GM19023 (cell line): ENCODE measurements around the gene GRIA1.
A peak's percentile ranks its signal among the peaks of the same experiment; 100 is the strongest.

Experiments used
- ATAC-seq: cut with Tn5 transposase; IDR thresholded peaks from one replicate; pipeline ENCODE4 v1.9.1; 2021; ENCODE audit warnings: mild to moderate bottlenecking, moderate library complexity; ENCODE audit not compliant: unreplicated experiment

Gene GRIA1

DNA sequence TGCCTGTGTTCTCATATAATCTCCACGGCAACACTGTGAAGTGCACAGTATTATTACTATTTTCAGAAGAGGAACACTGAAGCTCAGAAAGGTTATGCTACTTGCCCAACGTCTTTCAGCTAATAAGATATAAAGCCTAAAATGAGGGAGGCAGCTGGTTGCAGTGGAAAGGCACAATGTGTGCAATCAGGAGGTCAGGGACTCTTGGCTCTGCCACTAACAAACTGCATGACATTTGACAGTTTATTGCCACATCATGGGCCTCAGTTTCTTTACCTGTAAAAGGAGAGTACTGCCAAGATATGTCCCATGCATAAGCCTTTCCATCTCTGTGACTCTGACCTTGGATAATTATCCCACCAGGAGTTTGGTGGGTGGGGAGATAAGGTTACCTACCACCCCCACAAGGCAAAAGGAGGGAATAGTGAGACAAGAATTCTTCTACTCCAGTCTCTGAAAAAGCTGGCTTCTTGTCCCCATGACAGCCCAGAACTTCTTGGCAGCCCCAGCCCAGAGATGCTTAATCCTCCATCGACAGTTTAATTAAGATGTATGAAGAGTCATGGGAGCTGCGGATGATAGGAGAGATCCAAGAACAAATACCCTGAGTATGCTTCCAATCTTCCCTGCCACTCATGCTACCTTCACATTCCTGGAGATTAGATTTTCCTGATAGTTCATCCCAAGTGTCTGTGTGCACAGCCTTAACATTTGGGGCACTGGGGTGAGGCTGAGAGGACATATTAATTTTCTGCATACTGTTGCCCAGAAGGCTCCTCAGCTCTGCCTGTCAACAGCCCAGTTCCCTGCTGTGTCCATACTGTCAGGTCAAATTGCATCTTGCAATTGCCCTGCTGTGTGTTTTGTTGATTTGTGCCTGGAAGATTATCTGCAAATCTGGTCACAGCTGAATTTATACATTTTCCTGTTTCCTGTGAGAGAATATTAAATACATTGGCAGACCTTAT, 277.0 kb downstream of the GRIA1 start:
- no peak for ATAC-seq

DNA sequence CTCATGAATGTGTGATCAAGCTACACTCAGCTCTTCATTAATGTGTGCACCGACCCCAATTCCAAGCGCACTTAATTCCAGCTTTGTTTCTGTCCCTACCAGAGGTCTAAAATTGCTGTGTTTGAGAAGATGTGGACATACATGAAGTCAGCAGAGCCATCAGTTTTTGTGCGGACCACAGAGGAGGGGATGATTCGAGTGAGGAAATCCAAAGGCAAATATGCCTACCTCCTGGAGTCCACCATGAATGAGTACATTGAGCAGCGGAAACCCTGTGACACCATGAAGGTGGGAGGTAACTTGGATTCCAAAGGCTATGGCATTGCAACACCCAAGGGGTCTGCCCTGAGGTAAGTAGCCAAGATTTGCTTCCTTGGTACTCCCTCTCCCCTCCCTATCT, 279.6 kb downstream of the GRIA1 start:
- ATAC-seq = no peak

DNA sequence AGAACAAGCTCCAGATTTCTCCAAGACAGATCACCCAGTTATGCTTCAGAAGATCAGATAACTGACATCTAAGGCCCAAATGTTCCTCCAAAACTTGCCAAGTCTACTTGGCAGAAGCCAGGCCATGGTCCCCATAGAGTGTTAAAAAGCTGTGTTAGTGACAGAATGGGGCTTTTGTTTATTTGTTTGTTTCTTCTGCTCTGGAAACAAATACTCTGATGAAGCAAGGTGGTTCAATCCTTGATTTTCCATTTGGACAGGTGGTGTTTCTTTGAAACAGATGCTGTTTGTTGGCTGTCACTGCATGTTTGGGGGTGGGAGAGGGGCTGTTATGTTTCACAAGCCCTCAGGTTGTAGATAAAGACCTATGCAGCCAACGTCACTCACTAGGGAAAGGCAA, 284.2 kb downstream of the GRIA1 start:
- no peak for ATAC-seq

DNA sequence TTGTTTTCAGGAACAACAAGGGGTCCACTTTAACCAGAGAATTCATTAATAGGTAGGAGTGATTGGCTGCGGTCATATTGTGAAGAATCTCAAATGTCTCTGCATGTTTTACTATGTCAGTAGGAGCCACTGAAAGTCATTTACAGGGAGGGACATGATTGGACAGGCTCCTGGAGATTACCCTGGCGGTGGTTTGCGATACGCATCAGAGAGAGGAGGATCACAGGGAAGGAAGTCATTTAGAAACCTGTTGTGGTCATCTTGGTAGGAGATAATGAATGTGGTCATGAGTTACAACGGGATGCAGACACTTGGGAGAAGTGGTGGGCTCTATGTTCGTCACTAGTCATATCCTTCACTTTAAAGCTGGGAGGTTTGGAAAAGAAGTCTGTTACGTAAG, 285.5 kb downstream of the GRIA1 start:
- no peak for ATAC-seq

DNA sequence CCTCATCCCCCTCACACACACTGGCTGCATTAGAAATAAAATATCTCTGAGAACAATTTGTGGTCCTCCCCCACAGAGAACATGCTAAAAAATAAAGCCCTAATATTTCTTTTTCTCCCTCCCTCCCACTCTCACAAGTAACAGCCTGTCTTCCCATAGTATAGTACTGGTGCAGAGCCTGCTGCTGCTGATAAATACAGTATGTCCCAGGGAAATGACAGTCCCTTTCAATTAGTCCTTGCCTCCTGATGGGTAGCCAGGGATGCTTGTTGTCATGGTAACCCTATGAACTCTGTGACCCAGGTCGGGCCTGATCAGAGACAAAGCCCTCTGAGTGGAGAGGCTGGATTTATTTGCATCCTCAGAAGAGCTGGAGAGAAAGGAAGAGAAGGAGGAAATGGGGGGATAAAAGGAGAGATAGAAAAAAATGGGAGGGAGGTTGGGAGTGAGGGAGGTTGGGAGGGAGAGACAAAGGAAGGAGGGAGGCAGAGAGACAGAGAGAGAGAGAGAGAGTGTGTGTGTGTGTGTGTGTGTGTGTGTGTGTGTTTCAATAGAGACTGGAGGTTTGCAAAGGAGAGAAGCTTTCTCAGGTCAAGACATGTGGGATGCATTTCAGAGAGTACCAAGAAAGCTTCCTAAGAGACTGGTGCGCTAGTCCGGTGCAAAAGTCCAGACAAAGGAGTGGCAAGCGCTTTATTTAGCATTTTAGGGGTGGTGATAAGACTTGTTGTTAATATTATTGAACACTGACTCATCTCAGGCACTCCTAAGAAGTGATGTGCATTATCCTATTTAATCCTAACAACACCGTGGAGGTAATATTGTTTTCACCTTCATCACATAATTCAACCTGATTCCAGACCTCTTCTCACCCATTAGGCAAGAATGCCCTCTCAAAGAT, 287.5 kb downstream of the GRIA1 start:
- no peak for ATAC-seq

DNA sequence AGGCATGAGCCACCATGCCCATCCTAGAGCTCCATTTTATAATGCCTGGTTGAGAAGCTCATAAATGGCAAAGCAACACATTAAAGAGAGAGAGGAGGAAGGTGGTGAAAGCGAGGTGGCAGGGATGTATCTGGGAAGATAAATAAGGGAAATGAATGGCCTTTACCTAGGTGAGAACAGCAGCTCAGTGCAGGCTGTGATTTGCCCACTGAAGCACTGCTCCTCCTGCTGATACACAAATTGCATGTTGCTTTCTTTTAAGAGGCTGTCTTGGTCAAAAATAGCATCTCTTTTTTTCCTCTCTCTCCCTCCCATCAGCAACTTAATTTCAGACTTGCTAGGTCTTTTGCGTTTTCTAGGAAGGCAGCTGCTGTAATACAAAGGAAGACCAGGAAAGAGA, 289.4 kb downstream of the GRIA1 start:
- ATAC-seq = no peak

DNA sequence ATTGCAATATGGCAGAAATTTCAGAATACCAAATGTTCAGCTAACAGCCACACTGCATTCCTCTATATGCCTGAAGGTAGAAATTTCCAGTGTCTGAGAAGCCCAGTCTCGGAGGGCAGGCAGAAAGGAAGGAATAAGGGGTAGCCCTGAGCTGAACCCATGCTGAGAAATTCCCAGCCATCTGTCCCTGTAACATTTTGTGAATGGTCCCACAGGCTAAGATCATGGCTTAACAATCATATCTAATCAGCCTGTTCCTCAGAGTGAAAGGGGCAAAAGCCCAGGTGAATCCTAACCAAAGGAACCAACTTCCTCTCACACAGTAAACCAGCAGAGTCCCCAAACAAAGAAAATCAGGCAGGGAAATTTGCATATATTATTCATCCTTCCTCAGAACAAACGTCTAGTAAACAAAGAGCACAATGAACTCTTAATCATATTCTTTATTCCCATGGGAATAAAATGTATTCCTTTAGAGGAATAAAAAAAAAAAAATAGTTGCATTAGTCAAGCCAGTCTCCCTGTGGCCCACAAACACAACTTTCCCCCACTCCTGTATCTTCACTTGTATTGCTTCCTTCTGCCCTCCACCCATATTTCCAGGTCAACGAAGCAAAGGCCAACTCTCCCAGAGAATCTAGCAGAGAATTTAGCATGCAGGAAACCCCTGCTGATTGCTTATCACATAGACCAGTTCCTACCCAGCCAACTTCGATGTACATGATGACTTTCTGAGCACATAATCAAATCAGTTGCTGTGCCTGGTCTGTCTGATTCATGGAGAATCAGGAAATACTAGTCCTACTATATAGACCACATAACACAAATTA, 290.6 kb downstream of the GRIA1 start:
- ATAC-seq = no peak

DNA sequence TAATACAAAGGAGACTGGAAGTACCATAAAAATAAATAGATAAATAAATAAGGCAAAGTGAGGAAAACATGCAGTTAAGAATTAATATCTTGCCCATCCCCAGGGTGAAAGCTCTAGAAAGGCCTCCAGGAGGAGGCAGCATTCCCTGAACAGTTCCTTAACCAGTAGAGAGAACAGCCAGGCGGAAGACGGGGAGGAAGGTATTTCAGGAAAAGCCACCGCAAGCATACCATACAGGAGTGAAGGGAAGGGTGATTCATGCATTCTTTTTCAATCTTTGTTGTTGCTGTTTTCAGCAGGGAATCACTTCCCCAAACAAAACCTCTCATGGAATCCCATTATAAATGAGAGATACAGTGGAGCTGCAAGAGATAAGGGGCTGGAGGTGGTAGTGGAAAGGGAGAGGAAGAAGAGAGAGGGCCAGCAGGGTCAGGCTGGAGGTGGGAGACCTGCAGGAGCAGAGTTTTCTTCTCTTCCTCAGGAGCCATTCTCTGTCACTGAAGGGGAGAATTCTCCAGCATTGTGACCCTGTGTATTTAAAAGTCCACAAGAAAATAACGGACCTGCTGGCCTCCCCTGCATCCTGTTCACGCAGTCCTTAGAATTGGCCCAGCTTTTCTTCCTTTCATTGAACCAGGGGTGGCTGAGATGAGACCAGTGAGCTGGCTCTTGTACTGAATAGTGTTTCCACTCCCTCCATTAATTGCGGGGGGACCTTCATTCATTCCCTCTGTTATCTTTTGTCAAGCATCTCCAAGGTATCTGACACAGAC, 292.3 kb downstream of the GRIA1 start:
- ATAC-seq = no peak

DNA sequence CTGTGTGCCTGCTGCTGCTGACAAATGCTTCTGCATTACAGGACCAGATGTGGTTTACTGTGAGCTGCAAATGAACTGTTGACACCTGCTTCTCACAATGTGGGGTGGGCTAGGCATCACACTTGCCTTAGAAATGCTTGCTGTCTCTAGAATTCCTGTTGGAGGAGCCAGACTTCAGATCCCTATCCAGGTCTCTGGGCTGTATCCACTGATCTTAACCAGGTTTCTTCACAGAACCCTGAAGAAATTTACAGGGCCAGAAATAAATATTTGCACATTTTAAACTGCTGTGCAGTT, 292.8 kb downstream of the GRIA1 start:
- ATAC-seq = no peak

DNA sequence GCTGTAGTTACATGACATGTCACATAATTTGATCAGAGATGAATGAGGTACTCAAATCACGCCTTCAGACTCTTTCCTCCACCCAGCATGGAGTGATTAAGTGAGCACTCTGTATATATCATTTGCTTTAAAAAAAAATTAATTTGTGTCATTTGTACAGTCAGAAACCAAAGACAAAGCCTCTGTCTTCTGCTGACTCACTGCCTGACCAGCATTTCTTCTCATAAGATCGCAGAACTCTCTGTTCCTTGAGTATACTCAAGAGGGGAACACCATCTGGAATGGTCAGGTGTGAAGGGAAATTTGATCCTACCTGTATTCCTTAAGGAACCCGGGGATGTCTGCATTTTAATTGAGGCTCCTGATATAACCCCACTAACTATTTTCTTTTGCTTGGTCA, 293.8 kb downstream of the GRIA1 start:
- ATAC-seq = no peak

DNA sequence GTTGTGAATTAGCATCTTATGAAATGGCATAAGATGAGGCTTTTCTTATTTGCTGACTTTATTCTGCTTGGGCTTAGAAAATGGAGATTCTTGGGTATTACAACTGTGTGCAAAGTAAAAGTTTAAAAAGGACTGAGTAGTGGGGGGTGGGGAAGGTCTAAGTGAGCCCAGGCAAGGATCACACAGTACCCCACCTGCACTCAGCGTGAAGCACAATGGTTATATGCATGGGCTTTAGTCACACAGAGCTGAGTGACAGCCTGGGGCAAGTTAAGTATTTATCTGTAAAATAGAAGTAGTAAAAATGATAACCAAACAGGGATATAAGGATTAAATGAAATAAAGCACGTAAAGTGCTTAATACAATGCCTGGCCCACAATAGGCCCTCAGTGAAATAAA, 300.9 kb downstream of the GRIA1 start:
- ATAC-seq = no peak

DNA sequence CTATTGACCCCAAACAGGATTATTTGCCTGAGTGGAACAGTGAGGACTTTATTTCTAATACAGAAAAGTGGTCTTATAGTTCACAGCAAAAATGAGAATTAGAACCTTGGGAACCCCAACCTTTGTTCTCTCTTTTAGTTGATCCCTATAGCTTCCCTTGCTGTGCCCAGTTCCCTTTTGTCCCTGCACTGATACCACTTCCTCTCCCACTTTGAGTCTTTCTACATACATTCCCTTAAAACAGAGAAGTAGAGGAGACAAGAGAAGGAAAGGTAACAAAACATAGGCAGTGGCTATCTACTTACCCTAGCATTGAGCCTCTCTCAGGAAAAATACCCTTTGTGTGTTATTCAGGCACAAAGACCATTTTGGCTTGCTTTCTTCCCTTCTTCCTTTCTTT, 301.8 kb downstream of the GRIA1 start:
- no peak for ATAC-seq

DNA sequence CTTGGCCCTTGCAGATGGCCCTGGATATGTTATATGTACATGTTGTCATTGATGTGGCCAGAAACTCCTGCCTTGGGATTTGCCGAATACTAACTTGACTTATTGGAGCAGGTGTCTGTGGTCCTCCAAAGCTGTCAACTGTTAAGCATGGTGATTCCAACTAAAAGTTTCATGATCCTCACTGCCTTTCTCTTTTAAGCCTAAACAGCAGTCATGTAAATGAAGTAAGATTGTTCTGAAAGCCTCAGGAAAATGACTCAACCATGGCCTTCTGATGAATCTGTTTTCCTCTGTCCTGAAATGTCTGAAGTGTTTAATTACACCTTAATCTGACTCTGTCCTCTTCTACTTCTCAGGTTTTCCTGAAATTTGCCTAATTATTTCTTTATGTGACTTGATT, 303.2 kb downstream of the GRIA1 start:
- ATAC-seq = no peak

DNA sequence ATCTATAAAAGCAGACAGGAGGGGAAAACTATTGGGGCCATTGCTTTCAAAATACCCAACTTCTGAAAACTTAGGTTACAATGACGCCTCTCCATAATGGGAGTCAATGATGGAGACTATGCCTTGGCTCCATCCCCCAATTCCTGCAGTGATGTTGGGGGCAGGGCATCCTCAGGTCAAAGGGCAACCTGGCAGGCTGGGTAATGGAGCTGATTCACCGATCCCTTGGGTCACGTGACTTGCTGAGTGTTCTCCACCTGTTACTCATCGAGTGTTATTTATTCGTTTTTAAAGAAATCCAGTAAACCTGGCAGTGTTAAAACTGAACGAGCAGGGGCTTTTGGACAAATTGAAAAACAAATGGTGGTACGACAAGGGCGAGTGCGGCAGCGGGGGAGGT, 303.9 kb downstream of the GRIA1 start:
- no peak for ATAC-seq

DNA sequence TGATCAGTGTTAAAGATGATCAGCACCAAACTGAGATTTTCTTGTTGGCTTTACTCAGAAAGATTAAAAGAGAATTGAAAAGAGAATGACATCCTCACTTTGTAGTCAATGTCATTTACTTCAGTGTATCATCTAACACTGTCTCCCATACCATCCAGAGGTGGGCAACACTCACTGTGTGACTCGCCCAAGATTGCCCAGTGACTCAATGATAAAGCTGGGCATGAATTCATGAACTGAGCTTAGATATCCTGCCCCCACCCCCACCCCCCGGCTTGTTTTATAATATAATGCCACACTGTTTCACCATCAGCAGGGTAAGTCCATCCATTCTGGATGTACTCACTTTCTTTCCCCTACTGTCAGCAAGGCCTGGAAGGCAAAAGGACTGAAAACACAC, 306.1 kb downstream of the GRIA1 start:
- no peak for ATAC-seq

DNA sequence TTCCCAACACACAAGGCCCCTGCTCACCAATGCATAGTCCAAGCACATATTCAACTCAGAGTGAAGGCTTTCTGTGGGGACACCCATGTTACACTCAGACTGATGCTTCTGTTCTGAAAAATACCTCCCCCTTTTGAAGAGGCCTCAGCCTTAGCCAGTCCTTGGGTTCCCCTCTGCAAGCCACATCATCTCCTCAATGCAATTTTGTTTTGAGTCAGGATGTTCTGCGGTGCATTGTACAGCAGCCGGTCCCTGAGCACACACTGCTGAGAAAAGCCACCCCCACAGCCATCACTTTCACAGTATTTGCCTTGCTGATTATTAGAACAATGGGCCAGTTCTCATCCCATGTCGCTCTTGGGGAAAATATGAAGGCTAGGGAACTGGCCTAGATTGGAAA, 307.0 kb downstream of the GRIA1 start:
- peak; percentile 80 for ATAC-seq

DNA sequence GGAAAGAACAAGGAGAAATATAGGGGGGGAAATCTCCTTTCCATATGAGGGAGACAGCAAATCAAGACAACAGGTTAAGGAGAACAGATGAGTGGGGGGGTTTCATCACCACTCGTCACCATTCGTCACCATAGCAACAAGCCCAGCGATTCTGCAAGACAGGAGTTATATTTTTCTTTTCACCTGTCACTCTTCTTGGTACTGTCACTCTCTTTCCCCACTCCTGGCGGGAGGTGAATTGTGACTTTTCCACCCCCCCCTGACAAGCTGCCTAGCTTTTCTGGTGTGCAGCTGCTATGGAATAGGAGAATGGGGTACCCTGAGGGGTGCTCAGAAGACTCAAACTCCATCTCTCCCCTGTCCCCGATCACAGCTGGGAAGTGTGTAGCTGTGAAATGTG, 308.4 kb downstream of the GRIA1 start:
- no peak for ATAC-seq

DNA sequence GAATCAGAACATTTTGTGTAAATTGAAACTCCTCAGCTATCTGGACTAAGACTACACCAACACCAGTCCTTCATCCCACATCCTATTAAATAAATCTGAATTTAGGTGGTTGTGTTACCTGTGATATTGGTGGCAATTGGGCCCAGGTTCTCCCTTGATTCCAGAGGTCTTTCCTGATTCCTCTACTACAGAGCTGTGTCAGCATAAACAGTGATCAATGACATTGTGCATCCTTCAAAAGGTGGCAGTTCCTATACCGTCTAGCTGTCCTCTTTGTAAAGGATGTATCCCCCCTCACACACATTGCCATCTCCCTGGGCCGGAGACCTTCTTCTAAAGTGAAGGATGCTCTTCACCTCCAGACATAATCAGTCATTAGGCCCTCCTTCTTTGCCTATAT, 309.0 kb downstream of the GRIA1 start:
- no peak for ATAC-seq

DNA sequence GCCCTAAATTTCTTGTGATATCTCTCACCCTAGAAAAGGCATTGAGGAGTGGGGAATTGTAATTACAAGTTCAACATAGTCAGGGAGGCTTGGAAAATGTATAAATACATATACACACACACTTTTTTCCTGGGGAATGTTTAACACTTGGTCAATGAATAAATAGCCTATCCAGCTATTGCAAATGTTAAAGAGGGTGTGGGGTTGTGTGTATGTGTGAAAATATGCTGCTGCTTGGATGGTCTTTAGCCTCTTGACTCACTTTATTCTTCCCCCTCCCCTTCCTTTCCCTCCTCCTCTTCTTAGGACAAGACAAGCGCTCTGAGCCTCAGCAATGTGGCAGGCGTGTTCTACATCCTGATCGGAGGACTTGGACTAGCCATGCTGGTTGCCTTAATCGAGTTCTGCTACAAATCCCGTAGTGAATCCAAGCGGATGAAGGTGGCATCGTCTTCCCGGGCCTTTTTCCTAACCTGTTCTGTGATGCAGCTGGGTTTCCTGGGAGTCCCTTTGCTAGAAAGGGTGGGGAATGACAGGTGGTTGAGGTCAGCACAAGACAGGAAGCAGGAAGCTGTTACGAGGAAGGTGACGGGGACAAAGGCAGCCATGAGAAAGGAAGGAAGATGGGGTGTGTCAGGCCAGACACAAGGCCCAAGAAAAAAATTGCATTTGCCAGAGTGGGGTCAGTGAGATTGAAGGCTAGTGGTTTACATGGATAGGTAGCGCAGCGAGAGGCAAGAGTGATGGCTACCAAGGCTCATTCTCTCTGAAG, 311.8 kb downstream of the GRIA1 start:
- ATAC-seq = no peak

DNA sequence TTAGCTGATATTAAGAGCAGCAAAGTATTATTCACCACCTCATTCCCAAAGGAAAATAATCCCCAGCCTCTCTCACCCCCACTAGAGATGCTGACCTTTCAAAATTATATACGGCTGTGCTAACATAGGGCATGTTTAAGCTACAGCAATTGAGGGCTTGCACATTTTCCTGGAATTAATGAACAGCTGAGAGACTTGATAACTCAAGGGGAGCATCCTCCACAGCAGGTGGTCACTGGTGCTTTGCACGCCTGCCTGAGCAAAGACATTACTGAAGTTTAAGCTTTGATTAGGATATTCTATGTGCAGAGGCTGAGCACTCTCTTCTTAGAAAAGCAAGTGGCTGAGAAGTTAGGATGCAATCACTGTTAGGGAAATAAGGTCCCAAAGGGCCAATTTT, 317.3 kb downstream of the GRIA1 start:
- ATAC-seq = no peak
